ENCODE data around the gene HOMER2.

- TF ChIP-seq CTCF (IDR thresholded peaks at IDR 0.05 in 2 of 3, conservative IDR thresholded peaks at IDR 0.05 in 1 of 3; ENCODE audit: insufficient read depth in 2 of 3, low read depth in 1 of 3, low read length in 3 of 3) (no peak), ZBTB11 (CRISPR knock-in tag; IDR thresholded peaks at IDR 0.05) (no peak), SRF (CRISPR knock-in tag; IDR thresholded peaks at IDR 0.05) (no peak), EZH2 (IDR thresholded peaks at IDR 0.05; ENCODE audit: borderline replicate concordance, low read depth, low read length) (no peak), ZNF695 (CRISPR knock-in tag; IDR thresholded peaks at IDR 0.05) (no peak), MTA3 (IDR thresholded peaks at IDR 0.05; ENCODE audit: borderline replicate concordance) (no peak)
These were observed 29.8 kb downstream of the HOMER2 start for GRCh38 chr15:82922737-82923136.

Data from K562 (cell line).